Upper lobe of right lung (tissue), 1 donor: ENCODE results near the gene SFTPA1. TPM values are rescaled to one million over a fixed set of nuclear protein-coding genes. Genes with fewer than 3 reads are reported as not detected.
"Not testable (repeated sequence)": the region's sequence is repeated elsewhere in the genome, so short reads cannot be mapped to it uniquely, and the experiment has no call there.

Source experiments
- ATAC-seq: fragments of 200-7000 bp; cut with Tn5 transposase; one replicate; pipeline ENCODE4 v1.9.1; 2020; ENCODE audit warnings: mild to moderate bottlenecking, moderate library complexity
- DNase-seq: peaks from one replicate; pipeline ENCODE4 v3.0.0-alpha.2; 2020
- H3K27ac ChIP-seq: fragments of 200-600 bp; one replicate; pipeline ENCODE4 v1.8.0; 2022
- H3K27me3 ChIP-seq: fragments of 200-600 bp; one replicate; pipeline ENCODE4 v1.8.0; 2022; ENCODE audit warnings: mild to moderate bottlenecking
- H3K36me3 ChIP-seq: fragments of 200-600 bp; one replicate; pipeline ENCODE4 v1.8.0; 2022
- H3K4me1 ChIP-seq: fragments of 200-600 bp; one replicate; pipeline ENCODE4 v1.8.0; 2022
- H3K4me3 ChIP-seq: fragments of 200-600 bp; one replicate; pipeline ENCODE4 v1.8.0; 2022; ENCODE audit warnings: mild to moderate bottlenecking
- H3K9me3 ChIP-seq: fragments of 200-600 bp; one replicate; pipeline ENCODE4 v1.8.0; 2022
- intact Hi-C: fragments of 100-400 bp; cut with DNase I; formaldehyde crosslinking; loops from one replicate; pipeline ENCODE4 v1.11.0; 2022
- total RNA-seq: library from RNA; stranded (reverse); fragmentation: NEBNext Ultra II Directional; extraction: Animal tissue kit (Norgen Biotek cat#: 25700); gene quantifications from one replicate; pipeline ENCODE4 v1.2.1, GENCODE V29; 2021
- TF ChIP-seq, protein P1 (sequence below): fragments of 200-600 bp; IDR thresholded peaks from one replicate; pipeline ENCODE4 v1.8.0; 2022; ENCODE audit warnings: antibody characterized with exemption
- donor health status: DM: no; HTN: yes; CAD: no; lungs with severe emphysema.

SFTPA1 gene
- total RNA-seq, 1 donor from 2014 or later: 11,191 TPM

DNA sequence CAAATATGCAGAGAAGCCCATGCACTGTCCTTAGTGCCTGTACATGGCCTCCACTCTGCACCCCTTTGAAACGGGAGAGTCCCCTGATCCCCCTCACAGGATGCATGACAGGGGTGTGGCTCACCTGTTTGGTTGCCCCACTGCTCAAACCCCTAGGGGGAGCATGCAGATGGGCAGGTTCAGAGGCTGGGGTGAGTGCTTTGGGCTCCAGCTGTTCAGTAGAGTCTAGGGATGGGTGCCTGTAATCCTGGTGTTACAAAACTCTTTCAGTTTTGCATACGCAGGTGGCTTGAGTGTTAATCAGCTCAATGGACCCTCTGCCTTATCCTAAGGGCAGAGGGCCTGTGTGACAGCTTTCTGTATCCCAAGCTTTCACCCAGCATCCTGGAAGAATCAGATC is 7.8 kb upstream of the SFTPA1 start:
- Histone ChIP-seq H3K27ac (no peak overlapping the region), H3K27me3 (no peaks in the 10 kb centered on the region), H3K9me3 (peaks cover 4% of the 10 kb centered on the region), H3K36me3 (no peaks in the 10 kb centered on the region), H3K4me1 (peaks cover 7% of the 10 kb centered on the region), H3K4me3 (no peak overlapping the region)
- intact Hi-C loops: no loop called here
- DNase-seq (no peak), ATAC-seq (no peak)
- TF ChIP-seq, protein P1, sequence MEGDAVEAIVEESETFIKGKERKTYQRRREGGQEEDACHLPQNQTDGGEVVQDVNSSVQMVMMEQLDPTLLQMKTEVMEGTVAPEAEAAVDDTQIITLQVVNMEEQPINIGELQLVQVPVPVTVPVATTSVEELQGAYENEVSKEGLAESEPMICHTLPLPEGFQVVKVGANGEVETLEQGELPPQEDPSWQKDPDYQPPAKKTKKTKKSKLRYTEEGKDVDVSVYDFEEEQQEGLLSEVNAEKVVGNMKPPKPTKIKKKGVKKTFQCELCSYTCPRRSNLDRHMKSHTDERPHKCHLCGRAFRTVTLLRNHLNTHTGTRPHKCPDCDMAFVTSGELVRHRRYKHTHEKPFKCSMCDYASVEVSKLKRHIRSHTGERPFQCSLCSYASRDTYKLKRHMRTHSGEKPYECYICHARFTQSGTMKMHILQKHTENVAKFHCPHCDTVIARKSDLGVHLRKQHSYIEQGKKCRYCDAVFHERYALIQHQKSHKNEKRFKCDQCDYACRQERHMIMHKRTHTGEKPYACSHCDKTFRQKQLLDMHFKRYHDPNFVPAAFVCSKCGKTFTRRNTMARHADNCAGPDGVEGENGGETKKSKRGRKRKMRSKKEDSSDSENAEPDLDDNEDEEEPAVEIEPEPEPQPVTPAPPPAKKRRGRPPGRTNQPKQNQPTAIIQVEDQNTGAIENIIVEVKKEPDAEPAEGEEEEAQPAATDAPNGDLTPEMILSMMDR: no peak

- H3K36me3 ChIP-seq: no peaks in the 10 kb centered on the region
- H3K27me3 ChIP-seq: no peaks in the 10 kb centered on the region
- no peak overlapping the region for H3K4me3 ChIP-seq
- intact Hi-C loops: no loop called here
- TF ChIP-seq, protein P1: no peak
- no peaks in the 10 kb centered on the region for H3K9me3 ChIP-seq
- peaks cover 7% of the 10 kb centered on the region for H3K4me1 ChIP-seq
- H3K27ac ChIP-seq: no peak overlapping the region
- DNase-seq (no peak), ATAC-seq (no peak)
Observed at GRCh38 chr10:79604294-79604693, 6.4 kb upstream of the SFTPA1 start.

- Histone ChIP-seq H3K27ac (no peak overlapping the region), H3K4me3 (no peak overlapping the region), H3K4me1 (peaks cover 7% of the 10 kb centered on the region), H3K36me3 (no peaks in the 10 kb centered on the region), H3K27me3 (no peaks in the 10 kb centered on the region), H3K9me3 (no peaks in the 10 kb centered on the region)
- DNase-seq (no peak), ATAC-seq (peak; percentile 19)
- intact Hi-C loops: no loop called here
- TF ChIP-seq, protein P1: no peak
Observed at GRCh38 chr10:79605308-79605707, 5.4 kb upstream of the SFTPA1 start.

- DNase-seq (peak; percentile 83), ATAC-seq (peak; percentile 50)
- H3K36me3 ChIP-seq: no peaks in the 10 kb centered on the region
- no peaks in the 10 kb centered on the region for H3K27me3 ChIP-seq
- no peak overlapping the region for H3K27ac ChIP-seq
- TF ChIP-seq, protein P1: peak; percentile 61
- intact Hi-C loops: no loop called here
- no peak overlapping the region for H3K4me3 ChIP-seq
- no peaks in the 10 kb centered on the region for H3K9me3 ChIP-seq
- peaks cover 7% of the 10 kb centered on the region for H3K4me1 ChIP-seq
Observed at GRCh38 chr10:79608505-79609375, 2.0 kb upstream of the SFTPA1 start.

DNA sequence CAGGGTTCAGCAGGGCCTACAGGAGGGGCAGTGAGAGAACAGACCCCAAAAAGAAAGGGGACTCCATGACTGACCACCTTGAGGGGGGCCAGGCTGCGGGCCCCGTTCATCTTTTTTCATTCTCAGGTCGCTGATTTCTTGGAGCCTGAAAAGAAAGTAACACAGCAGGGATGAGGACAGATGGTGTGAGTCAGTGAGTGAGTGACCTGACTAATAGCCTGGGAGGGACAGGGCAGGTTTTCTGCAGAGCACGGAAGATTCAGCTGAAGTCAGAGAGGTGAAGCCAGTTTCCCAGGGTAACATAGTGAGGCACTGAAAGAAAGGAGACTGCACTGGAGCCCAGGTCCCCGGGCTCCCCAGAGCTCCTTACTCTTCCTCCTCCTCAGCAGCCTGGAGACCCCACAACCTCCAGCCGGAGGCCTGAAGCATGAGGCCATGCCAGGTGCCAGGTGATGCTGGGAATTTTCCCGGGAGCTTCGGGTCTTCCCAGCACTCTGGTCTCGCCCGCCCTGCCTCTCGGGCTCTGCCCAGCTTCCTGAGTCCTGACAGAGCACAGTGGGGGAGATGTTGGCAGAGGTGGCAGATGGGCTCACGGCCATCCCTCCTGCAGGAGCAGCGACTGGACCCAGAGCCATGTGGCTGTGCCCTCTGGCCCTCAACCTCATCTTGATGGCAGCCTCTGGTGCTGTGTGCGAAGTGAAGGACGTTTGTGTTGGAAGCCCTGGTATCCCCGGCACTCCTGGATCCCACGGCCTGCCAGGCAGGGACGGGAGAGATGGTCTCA is 646 bp downstream of the SFTPA1 start:
- intact Hi-C loops, ATAC-seq, H3K4me1 ChIP-seq, H3K9me3 ChIP-seq, H3K27me3 ChIP-seq, DNase-seq, H3K36me3 ChIP-seq: not testable (repeated sequence)
- Histone ChIP-seq H3K4me3 (peak overlapping the region; percentile 45), H3K27ac (peak overlapping the region; percentile 74)

DNA sequence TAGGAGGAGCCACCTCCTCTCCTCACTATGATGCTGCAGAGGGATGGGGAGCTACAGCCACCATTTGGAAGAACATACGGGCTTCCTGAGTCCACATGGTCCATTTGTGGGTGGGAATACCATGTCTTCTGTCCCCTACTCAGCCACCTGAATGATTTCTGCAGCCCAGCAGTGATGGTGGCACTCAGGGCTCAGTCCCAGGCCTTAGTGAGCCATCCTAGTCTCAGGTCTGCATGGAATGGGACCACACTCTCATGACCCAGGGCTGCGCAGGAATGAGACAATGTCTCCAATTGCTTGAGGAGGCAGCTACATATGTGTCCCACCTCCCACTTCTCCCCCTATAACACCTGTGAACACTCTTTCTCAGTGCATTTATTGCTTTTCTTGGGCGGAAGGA is 4.8 kb downstream of the SFTPA1 start:
- intact Hi-C loops: no loop called here
- Histone ChIP-seq H3K36me3 (no peaks in the 10 kb centered on the region), H3K27me3 (no peaks in the 10 kb centered on the region), H3K9me3 (no peaks in the 10 kb centered on the region), H3K4me3 (no peak overlapping the region), H3K4me1 (no peaks in the 10 kb centered on the region), H3K27ac (no peak overlapping the region)
- ATAC-seq (peak; percentile 56), DNase-seq (no peak)
- TF ChIP-seq, protein P1: no peak
